ENCODE results near the gene GRIN1.
A peak's percentile ranks its signal among the peaks of the same experiment; 100 is the strongest.

Gene GRIN1

GRCh38 chr9:137158625-137159024, 19.7 kb downstream of the GRIN1 start:
- no peak for DNase-seq
- intact Hi-C loops (cut with DNase I): no loop called here

DNA sequence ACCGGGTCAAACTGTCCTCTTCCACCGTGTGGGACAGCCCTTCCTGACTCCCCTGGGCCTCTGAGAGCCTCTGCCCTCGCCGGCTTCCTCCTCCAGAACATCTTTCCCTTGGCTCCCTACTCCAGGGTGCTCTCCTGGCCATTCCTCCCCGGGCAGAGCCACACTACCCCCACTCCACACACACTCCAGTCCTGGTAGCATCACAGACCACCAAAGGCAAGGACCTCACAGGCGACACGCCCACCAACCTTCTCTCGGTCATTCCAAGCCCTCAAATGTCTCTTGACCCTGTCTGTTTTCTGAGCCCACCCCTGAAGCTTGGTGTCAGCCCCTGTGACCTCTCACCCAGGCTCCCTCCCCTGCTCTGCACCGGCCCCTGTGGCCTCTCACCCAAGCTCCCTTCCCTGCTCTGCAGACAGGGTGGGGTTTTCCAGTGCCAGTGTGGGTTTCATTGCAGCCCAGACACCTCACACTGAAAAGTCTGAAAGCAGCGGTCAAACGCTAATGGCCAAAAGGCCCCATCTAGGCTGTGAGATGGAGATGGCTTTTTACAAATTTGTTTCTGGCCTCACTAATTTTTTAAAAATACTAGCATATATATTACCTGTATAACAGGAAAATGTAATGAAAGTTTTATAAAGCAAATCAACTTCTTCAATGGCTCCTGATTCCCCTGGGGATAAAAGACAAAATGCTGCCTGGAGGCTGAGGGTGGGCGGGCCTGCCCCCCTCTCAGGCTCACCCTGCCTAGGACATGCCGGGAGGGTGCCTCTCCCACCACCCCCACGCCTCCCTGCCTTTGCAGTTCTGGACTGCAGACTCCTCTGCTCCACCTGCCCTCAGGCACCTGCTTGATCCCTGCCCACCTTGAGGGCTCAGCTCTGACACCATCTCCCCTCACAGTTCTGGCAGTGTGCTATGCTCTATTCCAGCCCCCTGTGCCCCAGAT, 20.4 kb downstream of the GRIN1 start:
- intact Hi-C loops (cut with DNase I): no loop called here
- no peak for DNase-seq

DNA sequence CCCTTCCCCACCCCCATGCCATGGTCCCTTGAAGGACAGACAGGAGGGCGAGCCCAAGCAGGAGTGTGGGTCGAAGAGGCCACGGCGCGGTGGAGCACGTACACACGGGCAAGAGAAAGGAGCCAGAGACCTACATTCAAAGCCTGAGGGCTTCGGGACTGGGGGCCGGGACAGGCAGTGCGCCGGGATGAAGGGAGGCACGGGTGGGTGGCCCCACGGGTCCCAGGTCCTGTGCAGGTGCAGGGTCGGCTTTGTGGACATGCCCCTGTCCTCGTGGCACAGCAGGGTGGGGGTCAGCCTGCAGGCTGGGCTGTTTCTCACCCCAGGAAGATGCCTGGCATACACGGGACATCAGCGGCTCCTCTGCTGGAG, 21.1 kb downstream of the GRIN1 start:
- intact Hi-C loops (cut with DNase I): no loop called here
- DNase-seq: no peak

GRCh38 chr9:137160716-137161557, 22.0 kb downstream of the GRIN1 start:
- intact Hi-C loops (cut with DNase I): no loop called here
- DNase-seq: no peak

DNA sequence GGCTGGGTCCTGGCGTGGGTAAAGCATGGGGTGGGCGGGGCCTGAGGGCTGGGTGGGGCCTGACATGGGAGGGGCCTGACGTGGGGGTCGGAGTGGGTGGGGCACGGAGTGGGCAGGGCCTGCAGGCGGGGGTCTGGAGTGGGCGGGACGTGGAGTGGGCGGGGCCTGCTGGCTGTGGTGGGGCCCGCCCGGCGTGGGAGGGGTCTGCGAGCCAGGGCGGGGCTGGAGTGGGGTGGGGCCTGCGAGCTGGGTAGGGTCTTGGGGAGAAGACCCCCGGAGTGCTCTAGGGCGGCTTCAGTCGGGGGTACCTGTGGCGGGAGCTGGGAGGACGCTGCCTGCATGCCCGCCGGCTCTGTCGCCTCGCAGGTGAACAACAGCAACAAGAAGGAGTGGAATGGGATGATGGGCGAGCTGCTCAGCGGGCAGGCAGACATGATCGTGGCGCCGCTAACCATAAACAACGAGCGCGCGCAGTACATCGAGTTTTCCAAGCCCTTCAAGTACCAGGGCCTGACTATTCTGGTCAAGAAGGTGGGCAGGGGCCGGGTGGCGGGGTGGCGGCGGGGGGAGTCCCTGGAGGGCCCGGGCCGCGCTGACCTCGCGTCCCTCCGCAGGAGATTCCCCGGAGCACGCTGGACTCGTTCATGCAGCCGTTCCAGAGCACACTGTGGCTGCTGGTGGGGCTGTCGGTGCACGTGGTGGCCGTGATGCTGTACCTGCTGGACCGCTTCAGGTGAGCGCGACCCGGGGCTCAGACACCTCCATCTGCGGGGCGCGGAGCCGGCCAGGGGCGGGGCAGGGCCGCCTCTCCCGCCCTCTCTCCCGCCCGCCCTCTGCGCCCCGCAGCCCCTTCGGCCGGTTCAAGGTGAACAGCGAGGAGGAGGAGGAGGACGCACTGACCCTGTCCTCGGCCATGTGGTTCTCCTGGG, 22.9 kb downstream of the GRIN1 start:
- intact Hi-C loops (cut with DNase I): no loop called here
- no peak for DNase-seq

DNA sequence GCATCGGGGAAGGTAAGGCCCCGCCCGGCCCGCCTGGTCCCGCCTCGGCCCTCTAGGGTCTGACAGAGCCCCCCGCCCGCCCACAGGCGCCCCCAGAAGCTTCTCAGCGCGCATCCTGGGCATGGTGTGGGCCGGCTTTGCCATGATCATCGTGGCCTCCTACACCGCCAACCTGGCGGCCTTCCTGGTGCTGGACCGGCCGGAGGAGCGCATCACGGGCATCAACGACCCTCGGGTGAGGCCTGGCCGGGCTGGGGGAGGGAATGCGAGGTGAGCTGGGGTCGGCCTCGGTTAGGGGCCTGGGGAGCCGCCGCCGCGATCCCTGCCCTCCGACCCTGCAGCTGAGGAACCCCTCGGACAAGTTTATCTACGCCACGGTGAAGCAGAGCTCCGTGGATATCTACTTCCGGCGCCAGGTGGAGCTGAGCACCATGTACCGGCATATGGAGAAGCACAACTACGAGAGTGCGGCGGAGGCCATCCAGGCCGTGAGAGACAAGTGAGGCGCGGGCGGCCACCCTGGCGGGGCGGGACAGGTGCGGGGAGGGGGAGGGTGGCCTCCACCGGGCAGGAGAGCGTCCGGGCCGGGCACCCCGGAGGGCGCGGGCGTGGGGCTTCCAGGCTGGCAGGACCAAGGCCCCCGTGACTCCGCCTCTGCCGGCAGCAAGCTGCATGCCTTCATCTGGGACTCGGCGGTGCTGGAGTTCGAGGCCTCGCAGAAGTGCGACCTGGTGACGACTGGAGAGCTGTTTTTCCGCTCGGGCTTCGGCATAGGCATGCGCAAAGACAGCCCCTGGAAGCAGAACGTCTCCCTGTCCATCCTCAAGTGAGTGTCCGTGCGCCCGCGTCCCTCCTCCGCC, 23.8 kb downstream of the GRIN1 start:
- intact Hi-C loops (cut with DNase I): no loop called here
- DNase-seq: no peak

- no peak for DNase-seq
- intact Hi-C loops (cut with DNase I): no loop called here
Observed at GRCh38 chr9:137163365-137163715, 24.4 kb downstream of the GRIN1 start.

GRCh38 chr9:137163805-137164204, 24.9 kb downstream of the GRIN1 start:
- DNase-seq: no peak
- intact Hi-C loops (cut with DNase I): no loop called here

DNA sequence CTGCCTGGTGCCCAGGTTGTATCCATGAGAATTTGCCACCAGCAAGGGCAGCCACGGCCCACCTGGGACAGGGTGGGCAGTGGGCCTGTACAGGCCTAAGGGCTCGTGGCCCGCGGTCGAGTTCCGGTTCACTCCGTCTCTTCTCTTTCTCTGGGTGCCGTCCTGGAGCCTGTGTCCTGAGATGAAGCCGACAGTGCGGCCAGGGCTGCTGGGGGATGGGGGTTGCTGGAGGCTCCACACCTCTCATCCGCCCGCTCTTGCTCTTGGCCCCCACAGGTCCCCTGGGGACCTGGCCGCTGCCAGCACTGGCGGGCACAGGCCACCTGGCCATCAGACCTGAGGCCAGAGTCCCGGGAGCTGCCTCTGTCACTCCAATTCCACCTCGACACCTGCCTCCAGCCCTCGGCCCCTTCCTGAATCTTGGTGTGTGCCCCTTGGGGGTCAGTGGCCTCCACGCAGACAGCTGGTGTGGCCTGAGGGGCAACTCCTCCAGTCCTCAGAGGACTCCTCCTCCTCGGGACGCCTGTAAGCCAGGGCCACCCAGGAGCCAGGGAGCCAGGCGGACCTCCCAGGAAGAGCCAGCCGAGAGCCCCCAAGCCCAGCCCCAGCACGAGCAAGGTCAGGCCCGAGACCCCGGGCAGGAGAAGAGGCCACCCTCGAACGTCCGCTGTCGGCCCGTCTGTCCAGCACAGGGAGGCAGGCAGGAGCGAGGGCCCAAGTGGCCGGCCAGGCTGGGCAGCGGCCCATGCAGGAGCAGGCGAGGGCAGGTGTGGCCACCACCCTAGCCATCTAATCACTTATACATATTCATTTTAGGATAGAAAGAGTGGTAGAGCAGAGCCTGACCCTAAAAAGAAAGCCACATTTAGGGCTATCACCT, 25.7 kb downstream of the GRIN1 start:
- no peak for DNase-seq
- intact Hi-C loops (cut with DNase I): no loop called here

DNA sequence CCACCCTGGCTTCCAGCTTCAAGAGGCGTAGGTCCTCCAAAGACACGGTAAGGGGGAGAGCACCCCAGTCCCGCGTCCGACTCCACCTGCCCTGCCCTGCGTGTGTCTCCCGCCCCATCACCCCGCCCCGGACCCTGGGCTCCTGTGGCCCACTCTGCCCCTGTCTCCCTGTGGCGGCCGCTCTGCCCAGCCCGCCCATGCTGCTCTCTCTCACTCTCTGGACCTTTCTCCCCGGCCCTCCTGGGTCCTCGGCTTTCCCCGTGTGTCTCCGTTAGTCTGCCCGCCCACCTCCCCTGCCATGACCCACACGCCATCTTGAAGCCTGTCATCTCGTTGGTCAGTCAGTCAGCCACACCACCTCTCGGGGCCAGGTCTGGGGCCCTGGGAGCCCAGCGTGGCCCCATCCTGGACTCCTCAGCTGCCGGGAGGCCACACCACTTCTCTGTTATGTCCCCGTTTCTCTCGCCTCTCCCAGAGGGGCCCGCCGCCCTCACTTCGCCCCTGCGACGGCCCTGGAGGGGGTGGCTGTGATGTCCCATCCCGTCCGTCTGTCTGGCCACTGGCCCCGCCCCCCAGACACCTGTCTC, 26.4 kb downstream of the GRIN1 start:
- no peak for DNase-seq
- intact Hi-C loops (cut with DNase I): no loop called here

DNA sequence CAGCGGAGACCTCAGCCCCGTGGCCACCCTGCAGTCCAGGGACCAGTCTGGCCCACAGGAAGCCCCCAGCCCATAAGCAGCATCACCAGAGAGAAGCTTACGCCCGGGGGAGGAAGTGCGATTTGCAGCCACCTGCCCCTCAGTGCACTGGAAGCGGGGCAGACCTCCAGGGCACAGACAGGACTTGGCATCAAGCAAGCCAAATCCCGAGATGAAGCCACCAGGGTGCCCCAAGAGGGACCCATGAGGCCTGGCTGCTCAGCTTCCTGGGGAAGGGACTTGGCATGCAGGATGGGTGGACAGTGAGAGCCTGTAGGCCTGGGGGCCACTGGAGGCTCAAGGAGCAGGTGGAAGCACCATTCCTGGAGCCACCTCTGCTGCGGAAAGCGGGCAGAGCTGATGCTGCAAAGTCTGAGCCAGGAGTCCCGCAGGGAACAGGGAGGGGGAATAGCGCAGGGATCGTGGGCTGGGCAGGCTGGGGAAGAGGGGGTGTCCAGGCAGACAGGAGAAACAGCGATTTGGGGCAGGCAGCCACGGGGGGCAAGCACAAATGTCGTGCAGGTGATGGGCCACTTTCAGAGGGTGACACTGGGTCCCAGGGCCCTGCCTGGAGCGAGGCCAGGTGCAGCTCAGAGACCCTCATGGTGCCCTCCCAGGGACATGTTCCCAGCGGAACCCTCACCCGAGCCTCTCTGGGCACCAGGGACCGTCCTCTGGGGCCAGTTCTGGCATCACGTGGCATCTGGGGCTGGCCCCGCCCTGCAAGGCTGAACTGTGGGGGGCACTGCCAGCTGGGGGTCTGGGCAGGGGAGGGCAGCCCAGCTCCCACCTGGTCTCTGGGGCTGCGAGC, 27.7 kb downstream of the GRIN1 start:
- intact Hi-C loops (cut with DNase I): no loop called here
- DNase-seq: peak in 15 of 42 donors; percentile 38 to 73 (median 56)

DNA sequence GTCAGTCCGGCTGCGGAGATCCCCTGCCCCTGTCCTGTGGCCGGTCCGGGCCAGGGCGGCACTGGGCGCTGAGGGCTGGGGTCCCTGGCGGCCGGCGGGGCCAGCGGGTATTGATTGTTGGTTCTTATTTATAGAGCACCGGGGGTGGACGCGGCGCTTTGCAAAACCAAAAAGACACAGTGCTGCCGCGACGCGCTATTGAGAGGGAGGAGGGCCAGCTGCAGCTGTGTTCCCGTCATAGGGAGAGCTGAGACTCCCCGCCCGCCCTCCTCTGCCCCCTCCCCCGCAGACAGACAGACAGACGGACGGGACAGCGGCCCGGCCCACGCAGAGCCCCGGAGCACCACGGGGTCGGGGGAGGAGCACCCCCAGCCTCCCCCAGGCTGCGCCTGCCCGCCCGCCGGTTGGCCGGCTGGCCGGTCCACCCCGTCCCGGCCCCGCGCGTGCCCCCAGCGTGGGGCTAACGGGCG, 28.4 kb downstream of the GRIN1 start:
- intact Hi-C loops (cut with DNase I): no loop called here
- DNase-seq: peak in 1 of 42 donors; percentile 43

- peak in 6 of 42 donors; percentile 40 to 56 (median 42) for DNase-seq
- intact Hi-C loops (cut with DNase I): no loop called here
Observed at GRCh38 chr9:137167747-137168572, 29.0 kb downstream of the GRIN1 start.

DNA sequence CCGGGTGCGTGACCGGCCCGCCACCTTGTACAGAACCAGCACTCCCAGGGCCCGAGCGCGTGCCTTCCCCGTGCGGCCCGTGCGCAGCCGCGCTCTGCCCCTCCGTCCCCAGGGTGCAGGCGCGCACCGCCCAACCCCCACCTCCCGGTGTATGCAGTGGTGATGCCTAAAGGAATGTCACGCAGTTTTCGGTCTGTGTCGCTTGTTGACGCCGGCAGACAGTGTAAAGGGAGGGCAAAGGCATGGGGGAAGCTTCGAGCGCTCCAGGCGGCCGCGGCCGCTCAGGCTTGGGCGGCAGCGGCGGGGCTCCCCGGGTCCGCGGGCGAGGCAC, 29.6 kb downstream of the GRIN1 start:
- intact Hi-C loops (cut with DNase I): no loop called here

More for the DNA sequence above, 29.6 kb downstream of the GRIN1 start:
- DNase-seq: peak in 37 of 42 donors; percentile 34 to 79 (median 61)
